ENCODE measurements around the gene SPTA1.

GRCh38 chr1:158691907-158692306, 5.4 kb upstream of the SPTA1 start:
- TF ChIP-seq CTCF (IDR thresholded peaks at IDR 0.05; ENCODE audit: low read depth, low read length, poor library complexity, severe bottlenecking) (no peak), EZH2phosphoT487 (IDR thresholded peaks at IDR 0.05; ENCODE audit: borderline replicate concordance, low read length) (no peak)
